Upper lobe of right lung (tissue), 1 donor: ENCODE measurements around the gene MTX2. TPM values are rescaled to one million over a fixed set of nuclear protein-coding genes. Genes with fewer than 3 reads are reported as not detected.

Experiments used
- ATAC-seq: fragments of 200-7000 bp; cut with Tn5 transposase; one replicate; pipeline ENCODE4 v1.9.1; 2020; ENCODE audit warnings: mild to moderate bottlenecking, moderate library complexity
- DNase-seq: peaks from one replicate; pipeline ENCODE4 v3.0.0-alpha.2; 2020
- H3K27ac ChIP-seq: fragments of 200-600 bp; one replicate; pipeline ENCODE4 v1.8.0; 2022
- H3K27me3 ChIP-seq: fragments of 200-600 bp; one replicate; pipeline ENCODE4 v1.8.0; 2022; ENCODE audit warnings: mild to moderate bottlenecking
- H3K36me3 ChIP-seq: fragments of 200-600 bp; one replicate; pipeline ENCODE4 v1.8.0; 2022
- H3K4me1 ChIP-seq: fragments of 200-600 bp; one replicate; pipeline ENCODE4 v1.8.0; 2022
- H3K4me3 ChIP-seq: fragments of 200-600 bp; one replicate; pipeline ENCODE4 v1.8.0; 2022; ENCODE audit warnings: mild to moderate bottlenecking
- H3K9me3 ChIP-seq: fragments of 200-600 bp; one replicate; pipeline ENCODE4 v1.8.0; 2022
- CTCF ChIP-seq: fragments of 200-600 bp; IDR thresholded peaks from one replicate; pipeline ENCODE4 v1.8.0; 2022; ENCODE audit warnings: antibody characterized with exemption
- intact Hi-C: fragments of 100-400 bp; cut with DNase I; formaldehyde crosslinking; loops from one replicate; pipeline ENCODE4 v1.11.0; 2022
- total RNA-seq: library from RNA; stranded (reverse); fragmentation: NEBNext Ultra II Directional; extraction: Animal tissue kit (Norgen Biotek cat#: 25700); gene quantifications from one replicate; pipeline ENCODE4 v1.2.1, GENCODE V29; 2021
- donor health status: DM: no; HTN: yes; CAD: no; lungs with severe emphysema.

The MTX2 gene
- total RNA-seq, 1 donor from 2014 or later, result 17.6 TPM

GRCh38 chr2:176260689-176261088 is 8.6 kb upstream of the MTX2 start:
- ATAC-seq (no peak), DNase-seq (no peak)
- intact Hi-C loops, result no loop called here
- no peak for TF ChIP-seq CTCF
- H3K27me3 ChIP-seq, result no peaks in the 10 kb centered on the region
- H3K4me1 ChIP-seq, result no peaks in the 10 kb centered on the region
- no peak overlapping the region for H3K4me3 ChIP-seq
- H3K27ac ChIP-seq, result no peak overlapping the region
- H3K36me3 ChIP-seq, result no peaks in the 10 kb centered on the region
- H3K9me3 ChIP-seq, result no peaks in the 10 kb centered on the region

GRCh38 chr2:176261136-176261535 is 8.1 kb upstream of the MTX2 start:
- Histone ChIP-seq H3K27ac (no peak overlapping the region), H3K27me3 (no peaks in the 10 kb centered on the region), H3K9me3 (no peaks in the 10 kb centered on the region), H3K4me3 (no peak overlapping the region), H3K36me3 (no peaks in the 10 kb centered on the region), H3K4me1 (no peaks in the 10 kb centered on the region)
- TF ChIP-seq CTCF, result no peak
- DNase-seq (no peak), ATAC-seq (no peak)
- intact Hi-C loops, result no loop called here

- DNase-seq, result no peak
- Histone ChIP-seq H3K4me3 (peak overlapping the region; percentile 71), H3K36me3 (no peaks in the 10 kb centered on the region), H3K9me3 (no peaks in the 10 kb centered on the region), H3K27me3 (no peaks in the 10 kb centered on the region), H3K4me1 (peaks cover 11% of the 10 kb centered on the region), H3K27ac (peak overlapping the region; percentile 87)
- ATAC-seq, result no peak
- intact Hi-C loops, result no loop called here
- TF ChIP-seq CTCF, result no peak
Observed at GRCh38 chr2:176268976-176269318, 295 bp upstream of the MTX2 start.

- no peak overlapping the region for H3K27ac ChIP-seq
- intact Hi-C loops, result no loop called here
Observed at GRCh38 chr2:176270100-176270750, 983 bp downstream of the MTX2 start.

GRCh38 chr2:176272870-176273459 is 3.7 kb downstream of the MTX2 start:
- no peak for DNase-seq
- Histone ChIP-seq H3K4me3 (no peak overlapping the region), H3K9me3 (no peaks in the 10 kb centered on the region), H3K27me3 (no peaks in the 10 kb centered on the region), H3K36me3 (no peaks in the 10 kb centered on the region), H3K27ac (no peak overlapping the region), H3K4me1 (peaks cover 11% of the 10 kb centered on the region)
- no peak for TF ChIP-seq CTCF
- ATAC-seq, result no peak
- intact Hi-C loops, result no loop called here

More at GRCh38 chr2:176270100-176270750, 983 bp downstream of the MTX2 start:
- no peaks in the 10 kb centered on the region for H3K36me3 ChIP-seq
- DNase-seq (no peak), ATAC-seq (no peak)
- H3K4me3 ChIP-seq, result peak overlapping the region; percentile 71
- no peaks in the 10 kb centered on the region for H3K9me3 ChIP-seq
- no peaks in the 10 kb centered on the region for H3K27me3 ChIP-seq
- H3K4me1 ChIP-seq, result peaks cover 11% of the 10 kb centered on the region
- TF ChIP-seq CTCF, result no peak
